Erythroblast (primary cell): ENCODE data around the gene TNNT2.

ENCODE experiments used
- DNase-seq, 2 experiments: peaks; one replicate each; lab custom pipeline; 2025; lab: John Stamatoyannopoulos, UW
- GATA1 ChIP-seq: IDR thresholded peaks from 2 replicates; pipeline ENCODE4 v1.6.1; 2011; ENCODE audit warnings: low read depth, mild to moderate bottlenecking, control low read depth, low read length, moderate library complexity
- POLR2A ChIP-seq: IDR thresholded peaks from 2 replicates; pipeline ENCODE4 v1.6.1; 2011; ENCODE audit warnings: mild to moderate bottlenecking, low read length

The TNNT2 gene

GRCh38 chr1:201353186-201353940, 24.1 kb downstream of the TNNT2 start:
- DNase-seq: no peak
- TF ChIP-seq GATA1: no peak
- no peak for TF ChIP-seq POLR2A

- no peak for TF ChIP-seq POLR2A
- TF ChIP-seq GATA1: no peak
Measured at GRCh38 chr1:201351617-201352016, 25.9 kb downstream of the TNNT2 start.

GRCh38 chr1:201350884-201351283, 26.6 kb downstream of the TNNT2 start:
- no peak for DNase-seq
- TF ChIP-seq GATA1 (no peak), POLR2A (no peak)

More at GRCh38 chr1:201351617-201352016, 25.9 kb downstream of the TNNT2 start:
- DNase-seq: no peak

DNA sequence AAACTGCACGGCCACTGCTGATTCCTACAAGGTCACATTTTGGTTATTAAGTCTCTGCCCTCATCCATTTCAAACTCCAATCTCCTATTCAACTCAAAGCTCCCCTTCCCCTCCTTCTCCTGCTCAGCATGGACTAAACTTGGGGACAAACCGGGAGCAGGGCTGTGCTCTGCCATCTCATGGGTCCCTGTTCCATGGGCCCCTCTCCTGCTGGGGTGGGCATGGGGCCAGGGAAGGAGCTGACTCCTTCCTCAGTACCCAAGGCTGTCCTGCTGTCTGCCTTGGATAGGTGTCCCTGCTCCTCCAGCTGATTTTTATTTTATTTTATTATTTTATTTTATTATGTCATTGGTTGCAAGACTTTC, 27.1 kb downstream of the TNNT2 start:
- no peak for TF ChIP-seq GATA1
- TF ChIP-seq POLR2A: no peak

DNA sequence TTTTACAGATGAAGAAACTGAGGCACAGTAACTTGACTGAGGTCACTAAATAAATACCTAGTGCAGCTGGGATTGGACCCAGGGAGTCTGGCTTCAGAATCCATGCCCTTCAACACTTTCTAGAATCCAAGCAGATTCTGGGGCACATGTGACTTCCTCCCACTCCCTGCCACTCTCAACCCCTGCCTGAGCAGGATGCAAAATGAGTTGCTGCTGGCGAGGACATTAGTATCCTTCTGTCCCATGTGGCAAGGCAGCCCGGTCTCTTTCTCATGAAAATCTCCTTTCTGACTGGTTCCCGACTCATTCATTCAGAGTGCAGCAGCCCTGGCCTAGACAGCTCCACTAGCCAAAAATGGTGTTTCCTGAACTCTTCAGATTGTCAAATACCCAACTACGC, 28.4 kb downstream of the TNNT2 start:
- DNase-seq: no peak

More for the DNA sequence above, 27.1 kb downstream of the TNNT2 start:
- no peak for DNase-seq

DNA sequence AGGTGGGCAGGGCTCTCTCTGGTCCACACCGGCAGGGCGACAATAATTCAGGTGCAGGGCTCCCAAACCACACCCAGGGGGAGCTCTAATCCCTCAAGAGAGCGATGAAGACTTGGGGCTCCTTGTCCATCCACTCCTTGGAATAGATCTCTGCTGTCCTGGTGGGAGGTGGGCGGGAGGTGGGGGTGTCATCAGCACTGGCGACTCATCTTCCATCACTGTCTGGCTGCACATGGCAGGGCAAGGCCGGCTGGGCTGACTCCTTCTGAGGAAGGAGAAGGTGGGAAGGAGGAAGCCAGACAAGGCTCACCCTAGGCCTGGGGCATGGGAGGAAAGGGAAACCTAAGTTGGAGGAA, 29.3 kb downstream of the TNNT2 start:
- TF ChIP-seq POLR2A (no peak), GATA1 (no peak)
- DNase-seq: peak; percentile 22 to 51

More for the DNA sequence above, 28.4 kb downstream of the TNNT2 start:
- TF ChIP-seq POLR2A (no peak), GATA1 (no peak)

- TF ChIP-seq GATA1: no peak
- TF ChIP-seq POLR2A: no peak
- no peak for DNase-seq
Measured at GRCh38 chr1:201347498-201348210, 29.8 kb downstream of the TNNT2 start.

- no peak for TF ChIP-seq POLR2A
- TF ChIP-seq GATA1: no peak
- DNase-seq: no peak
Measured at GRCh38 chr1:201346987-201347386, 30.5 kb downstream of the TNNT2 start.

- DNase-seq: peak; percentile 22 to 35
- no peak for TF ChIP-seq GATA1
- TF ChIP-seq POLR2A: no peak
Measured at GRCh38 chr1:201346337-201346939, 31.0 kb downstream of the TNNT2 start.

GRCh38 chr1:201345081-201345355, 32.5 kb downstream of the TNNT2 start:
- DNase-seq: no peak
- no peak for TF ChIP-seq POLR2A
- TF ChIP-seq GATA1: no peak

DNA sequence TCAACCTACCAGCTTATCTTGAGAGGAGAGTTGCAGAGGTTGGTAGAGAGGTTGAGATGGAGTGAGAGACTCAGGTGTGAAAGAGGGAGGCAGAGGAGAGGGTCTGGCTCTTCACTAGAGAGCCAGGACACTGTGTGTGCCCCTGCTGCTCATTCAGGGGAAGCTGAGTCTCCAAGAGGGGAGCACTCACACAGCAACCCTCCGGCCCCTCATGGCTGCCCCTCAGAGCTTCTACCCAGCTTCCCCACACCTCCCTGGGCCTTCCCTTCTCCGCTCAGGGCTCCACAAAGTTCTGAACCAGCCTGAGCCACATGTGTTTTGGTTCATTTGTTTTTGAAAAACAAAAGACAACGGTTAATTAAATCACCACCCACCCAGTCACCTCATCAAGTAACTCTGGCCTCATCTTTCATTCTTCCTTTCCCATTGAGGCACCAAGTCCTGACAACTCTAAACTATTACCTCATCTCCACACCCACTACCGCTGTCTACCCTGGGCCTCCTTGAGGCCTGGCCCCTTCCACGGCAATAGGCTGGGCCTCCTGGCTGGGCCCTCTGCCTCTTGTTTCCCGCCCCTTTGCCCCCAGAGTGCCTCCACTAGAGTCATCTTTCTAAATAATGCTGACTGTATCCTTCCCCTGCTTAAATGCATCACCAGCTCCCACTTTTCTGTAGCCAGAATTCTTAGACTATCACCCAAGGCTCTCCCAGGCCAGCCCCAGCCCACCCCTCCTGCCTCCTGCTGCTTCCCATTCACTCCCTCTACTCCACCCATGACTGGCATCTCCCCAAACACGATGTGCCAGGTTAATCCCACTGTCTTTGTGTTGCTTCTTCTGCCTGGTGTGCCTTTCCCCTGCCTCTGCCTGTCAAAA, 33.0 kb downstream of the TNNT2 start:
- DNase-seq: no peak
- TF ChIP-seq GATA1 (no peak), POLR2A (no peak)

DNA sequence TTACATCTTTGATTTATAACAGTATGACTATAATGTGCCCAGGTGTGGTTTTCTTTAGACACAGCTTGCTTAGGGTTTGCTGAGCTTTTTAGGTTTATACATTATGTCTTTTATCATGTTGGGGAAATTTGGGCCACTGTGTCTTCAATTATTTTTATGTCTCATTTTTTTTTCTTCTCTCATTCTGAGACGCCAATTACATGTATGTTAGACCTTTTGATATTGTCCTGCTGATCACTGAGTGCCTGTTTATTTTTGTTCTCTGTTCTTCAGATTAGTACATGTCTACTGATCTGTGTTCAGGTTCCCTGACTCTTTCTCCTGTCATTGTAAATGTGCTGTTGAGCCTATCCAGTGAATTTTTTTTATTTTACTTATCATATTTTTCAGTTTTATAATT, 36.1 kb downstream of the TNNT2 start:
- no peak for TF ChIP-seq POLR2A
- no peak for TF ChIP-seq GATA1
- no peak for DNase-seq

- no peak for TF ChIP-seq POLR2A
- TF ChIP-seq GATA1: no peak
- no peak for DNase-seq
Measured at GRCh38 chr1:201336711-201337450, 40.6 kb downstream of the TNNT2 start.

GRCh38 chr1:201335901-201336300, 41.6 kb downstream of the TNNT2 start:
- no peak for TF ChIP-seq GATA1
- no peak for TF ChIP-seq POLR2A
- no peak for DNase-seq
